Fibroblast of villous mesenchyme (primary cell): ENCODE measurements around the gene HOXB6. TPM values are rescaled to one million over a fixed set of nuclear protein-coding genes. Genes with fewer than 3 reads are reported as not detected.

Experiments
- DNase-seq: peaks from one replicate; pipeline ENCODE4 v3.0.0-alpha.2; 2010; ENCODE audit warnings: low read depth
- H3K4me3 ChIP-seq: 2 replicates; pipeline ENCODE4 v1.5.1; 2011; ENCODE audit warnings: low read depth, mild to moderate bottlenecking, low read length
- CTCF ChIP-seq: IDR thresholded peaks from 2 replicates; pipeline ENCODE4 v1.5.1; 2012; ENCODE audit warnings: low read depth, mild to moderate bottlenecking, low read length; ENCODE audit not compliant: insufficient read depth
- total RNA-seq: library from RNA; depleted of rRNA; stranded (reverse); fragments of >200 nt; gene quantifications from 2 replicates; pipeline ENCODE4 v1.2.3, GENCODE V29; 2012

Gene HOXB6
- total RNA-seq, 1 donor, result 1.3 TPM

GRCh38 chr17:48569240-48569582 is 35.6 kb downstream of the HOXB6 start:
- no peak for TF ChIP-seq CTCF
- no peak for DNase-seq
- no peak overlapping the region for H3K4me3 ChIP-seq

GRCh38 chr17:48568499-48569239 is 36.1 kb downstream of the HOXB6 start:
- H3K4me3 ChIP-seq, result no peak overlapping the region
- TF ChIP-seq CTCF, result no peak

GRCh38 chr17:48567646-48568354 is 37.0 kb downstream of the HOXB6 start:
- H3K4me3 ChIP-seq, result no peak overlapping the region
- no peak for DNase-seq
- TF ChIP-seq CTCF, result no peak

More at GRCh38 chr17:48568499-48569239, 36.1 kb downstream of the HOXB6 start:
- no peak for DNase-seq

GRCh38 chr17:48567209-48567608 is 37.6 kb downstream of the HOXB6 start:
- H3K4me3 ChIP-seq, result no peak overlapping the region
- no peak for DNase-seq
- no peak for TF ChIP-seq CTCF

- DNase-seq, result no peak
- no peak for TF ChIP-seq CTCF
- no peak overlapping the region for H3K4me3 ChIP-seq
Measured at GRCh38 chr17:48566717-48567116, 38.1 kb downstream of the HOXB6 start.

- no peak for DNase-seq
- no peak overlapping the region for H3K4me3 ChIP-seq
- TF ChIP-seq CTCF, result no peak
Measured at GRCh38 chr17:48565925-48566710, 38.7 kb downstream of the HOXB6 start.
